Psoas muscle (tissue), 8 donors: ENCODE data around the gene PLET1. TPM values are rescaled to one million over a fixed set of nuclear protein-coding genes. Genes with fewer than 3 reads are reported as not detected.

Experiments
- ATAC-seq, 4 donors: fragments of 200-7000 bp; cut with Tn5 transposase; one replicate each; pipeline ENCODE4 v1.9.1; 2020; ENCODE audit warnings: moderate library complexity in 3 of 4, mild to moderate bottlenecking in 2 of 4
- DNase-seq, 2 donors: peaks; one replicate each; pipeline ENCODE4 v3.0.0-alpha.2; 2020
- H3K27ac ChIP-seq: fragments of 200-600 bp; one replicate; pipeline ENCODE4 v1.8.0; 2022
- H3K27me3 ChIP-seq, 3 donors: fragments of 200-600 bp in 1 of 3; one replicate each; pipeline versions ENCODE4 v1.6.1 to v1.8.0; 2013 to 2022; ENCODE audit warnings: low read length in 2 of 3, mild to moderate bottlenecking in 2 of 3, moderate library complexity in 1 of 3; ENCODE audit not compliant: insufficient read depth in 3 of 3
- H3K36me3 ChIP-seq, 2 donors: fragments of 200-600 bp in 1 of 2; one replicate each; pipeline versions ENCODE4 v1.6.1 to v1.8.0; 2013 to 2022; ENCODE audit warnings: low read depth in 1 of 2, mild to moderate bottlenecking in 1 of 2, moderate library complexity in 1 of 2; ENCODE audit not compliant: insufficient read depth in 1 of 2
- H3K4me1 ChIP-seq: fragments of 200-600 bp; one replicate; pipeline ENCODE4 v1.8.0; 2022
- H3K4me3 ChIP-seq: fragments of 200-600 bp; one replicate; pipeline ENCODE4 v1.8.0; 2022; ENCODE audit warnings: mild to moderate bottlenecking
- H3K9me3 ChIP-seq: fragments of 200-600 bp; one replicate; pipeline ENCODE4 v1.8.0; 2022
- WGBS, 3 donors: extraction: QIAGEN DNeasy Blood & Tissue Kit; methylation state at CpG; one replicate each; pipeline versions ENCODE4 v1.1.6 to v1.1.7; 2013; 5-methylcytosine and 5-hydroxymethylcytosine counted together
- intact Hi-C, 2 donors: fragments of 100-400 bp; cut with DNase I; formaldehyde crosslinking; loops; one replicate each; pipeline versions ENCODE4 v1.11.0 to v1.14.2; 2022
- long read RNA-seq, 2 donors: library from polyadenylated mRNA; unstranded; transcript quantifications; one replicate each; pipeline ENCODE4 v2.0.0, GENCODE V29; 2021
- polyA plus RNA-seq, 3 donors: library from polyadenylated mRNA; stranded (reverse); fragments of 200-250 nt; gene quantifications; one replicate each; pipeline ENCODE4 v1.2.3, GENCODE V29; 2013
- total RNA-seq, 4 donors: library from RNA; stranded (reverse); fragmentation: NEBNext Ultra II Directional in 2 of 4; extraction: Animal tissue kit (Norgen Biotek cat#: 25700) in 2 of 4; gene quantifications; one replicate each; pipeline versions ENCODE4 v1.2.1 to v1.2.4, GENCODE V29; 2021 to 2023
- TF ChIP-seq, protein P1 (sequence below): fragments of 200-600 bp; IDR thresholded peaks from one replicate; pipeline ENCODE4 v1.8.0; 2022; ENCODE audit warnings: antibody characterized with exemption
- donor health status: healthy with polysubstance abuse.
- donor health status: DM: no; HTN: no; CAD: no; lungs with moderate emphysema.
- donor health status: Bipolar disorder and iron deficiency.
- donor health status: healthy.
- donor health status: DM: yes; HTN: yes; CAD: no.
- donor health status: DM: no; HTN: no; CAD: no.
- donor health status: DM: no; HTN: no; CAD: no.
- donor health status: DM: yes; HTN: yes; CAD: no.

The PLET1 gene, protein sequence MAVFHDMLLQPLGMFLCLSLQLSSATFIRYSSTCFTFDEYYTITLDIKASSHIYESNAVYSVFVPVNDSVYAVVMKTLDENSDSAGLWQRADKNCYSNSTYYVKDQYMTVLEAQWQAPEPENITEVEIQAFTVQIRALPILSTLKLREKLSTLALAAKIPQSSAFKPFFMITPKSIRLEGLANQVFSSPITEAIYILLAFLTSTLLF
- total RNA-seq (not detected), polyA plus RNA-seq (not detected)
- long read RNA-seq, donor 1: 0 reads
- long read RNA-seq, donor 2: 0 reads

DNA sequence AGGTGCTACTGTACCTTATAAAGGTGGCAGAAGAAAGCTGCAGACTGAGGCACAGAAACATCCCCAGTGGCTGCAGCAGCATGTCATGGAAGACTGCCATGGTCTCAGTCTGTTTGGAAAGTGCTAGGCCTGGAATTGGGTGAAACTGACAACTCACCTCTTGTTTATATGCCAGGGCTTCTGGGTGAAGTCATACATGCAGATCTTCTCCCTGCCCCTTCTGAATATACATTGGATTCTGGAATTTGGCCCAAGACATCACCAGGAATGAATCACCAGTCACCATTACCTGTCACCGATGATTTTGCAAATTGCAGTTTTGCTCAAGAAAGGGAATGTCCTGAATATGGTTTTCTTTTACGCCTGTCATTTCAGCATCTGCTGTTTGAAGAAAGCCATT lies at the start of gene PLET1:
TSS of gene PLET1 (minus strand) at position 371 of the 400 bp plus-strand sequence. CDS start at position 100, 271 bp downstream.
- H3K36me3 ChIP-seq: no peaks in the 10 kb centered on the region
- WGBS, 3 donors: 95 to 98% (median 95%) methylated on average over 2 of the region's 2 CpGs
- TF ChIP-seq, protein P1, sequence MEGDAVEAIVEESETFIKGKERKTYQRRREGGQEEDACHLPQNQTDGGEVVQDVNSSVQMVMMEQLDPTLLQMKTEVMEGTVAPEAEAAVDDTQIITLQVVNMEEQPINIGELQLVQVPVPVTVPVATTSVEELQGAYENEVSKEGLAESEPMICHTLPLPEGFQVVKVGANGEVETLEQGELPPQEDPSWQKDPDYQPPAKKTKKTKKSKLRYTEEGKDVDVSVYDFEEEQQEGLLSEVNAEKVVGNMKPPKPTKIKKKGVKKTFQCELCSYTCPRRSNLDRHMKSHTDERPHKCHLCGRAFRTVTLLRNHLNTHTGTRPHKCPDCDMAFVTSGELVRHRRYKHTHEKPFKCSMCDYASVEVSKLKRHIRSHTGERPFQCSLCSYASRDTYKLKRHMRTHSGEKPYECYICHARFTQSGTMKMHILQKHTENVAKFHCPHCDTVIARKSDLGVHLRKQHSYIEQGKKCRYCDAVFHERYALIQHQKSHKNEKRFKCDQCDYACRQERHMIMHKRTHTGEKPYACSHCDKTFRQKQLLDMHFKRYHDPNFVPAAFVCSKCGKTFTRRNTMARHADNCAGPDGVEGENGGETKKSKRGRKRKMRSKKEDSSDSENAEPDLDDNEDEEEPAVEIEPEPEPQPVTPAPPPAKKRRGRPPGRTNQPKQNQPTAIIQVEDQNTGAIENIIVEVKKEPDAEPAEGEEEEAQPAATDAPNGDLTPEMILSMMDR: no peak
- ATAC-seq: no peak
- H3K4me1 ChIP-seq: no peaks in the 10 kb centered on the region
- no peak within 1 kb of the TSS for H3K27ac ChIP-seq
- H3K4me3 ChIP-seq: no peak within 1 kb of the TSS
- intact Hi-C loops: no loop called here
- no peaks in the 10 kb centered on the region for H3K27me3 ChIP-seq
- no peaks in the 10 kb centered on the region for H3K9me3 ChIP-seq
- DNase-seq: no peak

DNA sequence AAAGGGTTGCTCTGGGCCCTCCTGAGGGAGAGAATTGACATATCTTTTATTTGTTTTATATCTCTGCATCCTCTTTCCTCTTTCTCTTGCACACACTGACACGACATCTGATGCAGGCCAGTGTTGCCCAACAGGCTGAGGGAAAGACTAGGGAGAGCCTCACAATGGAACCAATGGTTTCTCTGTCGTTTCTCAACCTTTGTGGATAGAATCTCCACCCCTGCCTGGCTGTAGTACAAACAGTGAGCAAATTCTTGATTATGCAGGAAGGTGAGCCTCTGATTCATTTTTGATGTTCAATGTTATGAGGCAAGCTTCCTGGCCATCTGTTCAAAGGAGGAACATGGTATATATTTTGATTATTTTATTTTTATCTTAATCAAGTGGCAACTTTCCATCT lies 49.8 kb upstream of the PLET1 start:
- Histone ChIP-seq H3K4me1 (no peaks in the 10 kb centered on the region), H3K36me3 (no peaks in the 10 kb centered on the region), H3K27ac (no peak overlapping the region), H3K4me3 (no peak overlapping the region), H3K27me3 (no peaks in the 10 kb centered on the region), H3K9me3 (no peaks in the 10 kb centered on the region)
- TF ChIP-seq, protein P1: no peak
- no peak for DNase-seq
- intact Hi-C loops: no loop called here
- 55 to 67% (median 61%) methylated on average over 2 of the region's 2 CpGs for WGBS, 3 donors
- ATAC-seq: no peak

DNA sequence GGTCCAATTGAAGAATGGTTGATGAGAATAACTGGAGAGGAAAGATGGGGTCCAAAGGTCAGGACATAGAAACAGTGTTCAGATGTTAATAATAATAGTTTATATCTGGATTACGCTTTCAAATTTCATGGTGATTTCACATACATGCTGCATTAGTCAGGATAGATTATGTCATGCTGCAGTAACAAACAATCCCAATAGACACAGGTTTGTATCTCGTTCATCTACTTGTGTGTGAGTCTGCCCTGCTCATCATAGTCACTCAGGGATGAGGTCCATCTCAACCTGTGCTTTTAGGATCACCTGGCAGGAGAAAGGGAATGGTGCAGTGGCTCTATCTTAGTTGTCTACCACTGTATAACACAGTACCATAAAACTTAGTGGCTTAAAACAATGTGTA lies 48.0 kb upstream of the PLET1 start:
- 83 to 89% (median 84%) methylated on average over 2 of the region's 2 CpGs for WGBS, 3 donors
- H3K4me1 ChIP-seq: no peaks in the 10 kb centered on the region
- H3K27me3 ChIP-seq: no peaks in the 10 kb centered on the region
- H3K9me3 ChIP-seq: no peaks in the 10 kb centered on the region
- intact Hi-C loops: no loop called here
- ATAC-seq: no peak
- no peak overlapping the region for H3K4me3 ChIP-seq
- no peak for DNase-seq
- no peak overlapping the region for H3K27ac ChIP-seq
- TF ChIP-seq, protein P1: no peak
- no peaks in the 10 kb centered on the region for H3K36me3 ChIP-seq

DNA sequence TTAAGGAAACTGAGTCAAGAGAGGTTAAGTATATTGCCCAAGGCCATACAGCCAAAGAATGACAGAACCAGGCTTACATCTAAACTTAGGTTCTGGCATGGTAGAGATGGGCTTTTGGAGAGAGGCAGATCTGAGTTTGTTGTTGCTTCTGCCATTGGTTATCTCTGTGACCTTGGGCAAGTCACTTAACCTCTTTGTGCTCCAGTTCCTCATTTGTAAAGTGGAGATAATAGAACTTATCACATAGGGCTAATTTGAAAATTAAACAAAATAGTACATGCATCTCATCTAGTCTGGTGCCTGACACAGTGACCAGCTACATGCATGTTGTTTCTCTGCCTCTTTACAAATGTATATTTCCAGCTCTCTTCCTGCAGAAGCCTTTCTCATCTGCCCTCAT lies 47.0 kb upstream of the PLET1 start:
- Histone ChIP-seq H3K27me3 (no peaks in the 10 kb centered on the region), H3K36me3 (no peaks in the 10 kb centered on the region), H3K4me1 (peaks cover 5% of the 10 kb centered on the region), H3K9me3 (no peaks in the 10 kb centered on the region), H3K27ac (no peak overlapping the region), H3K4me3 (no peak overlapping the region)
- TF ChIP-seq, protein P1: no peak
- no peak for ATAC-seq
- intact Hi-C loops: no loop called here
- DNase-seq: no peak

DNA sequence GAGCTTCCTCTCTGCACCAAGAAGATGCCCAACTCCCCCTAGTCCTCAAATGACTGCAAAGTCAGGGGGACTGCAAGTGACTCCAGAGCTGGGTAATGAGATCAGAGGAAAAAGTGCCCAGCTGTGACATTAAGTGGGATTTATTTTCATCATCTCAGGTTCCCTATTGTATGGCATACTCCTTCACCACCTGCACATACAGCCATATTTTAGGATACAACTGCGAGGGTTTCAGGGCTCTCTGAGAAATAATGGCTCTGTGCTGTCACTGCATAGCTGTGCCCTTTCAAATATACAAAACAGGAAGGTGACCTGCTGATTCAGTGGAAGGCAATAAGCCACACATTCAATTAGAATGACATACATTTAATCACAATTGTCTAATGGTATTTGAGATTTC lies 45.6 kb upstream of the PLET1 start:
- no peak for ATAC-seq
- no peak overlapping the region for H3K27ac ChIP-seq
- intact Hi-C loops: no loop called here
- TF ChIP-seq, protein P1: no peak
- H3K4me1 ChIP-seq: peaks cover 13% of the 10 kb centered on the region
- 41 to 71% (median 46%) methylated on average over 1 of the region's 1 CpG for WGBS, 3 donors
- DNase-seq: no peak
- H3K27me3 ChIP-seq: no peaks in the 10 kb centered on the region
- H3K36me3 ChIP-seq: no peaks in the 10 kb centered on the region
- H3K9me3 ChIP-seq: no peaks in the 10 kb centered on the region
- H3K4me3 ChIP-seq: no peak overlapping the region
